GM18951 (cell line): Measurements from ENCODE around the gene GRM4.

Source experiments
- POLR2A ChIP-seq: IDR thresholded peaks from 4 replicates; pipeline ENCODE4 v1.6.1; 2011; ENCODE audit warnings: mild to moderate bottlenecking; ENCODE audit not compliant: insufficient read length, insufficient read depth; ENCODE audit errors: extremely low read depth
- in situ Hi-C: fragments of 300-500 bp; cut with MboI; formaldehyde crosslinking; loops from one replicate; pipeline ENCODE4 v1.12.0; 2022; ENCODE audit warnings: low sequenced_read_pairs, mixed read lengths, inconsistent platforms; ENCODE audit not compliant: unreplicated experiment

GRM4 gene

GRCh38 chr6:34071884-34072379 lies 74.0 kb downstream of the GRM4 start:
- in situ Hi-C loops: no loop called here
- no peak for TF ChIP-seq POLR2A

DNA sequence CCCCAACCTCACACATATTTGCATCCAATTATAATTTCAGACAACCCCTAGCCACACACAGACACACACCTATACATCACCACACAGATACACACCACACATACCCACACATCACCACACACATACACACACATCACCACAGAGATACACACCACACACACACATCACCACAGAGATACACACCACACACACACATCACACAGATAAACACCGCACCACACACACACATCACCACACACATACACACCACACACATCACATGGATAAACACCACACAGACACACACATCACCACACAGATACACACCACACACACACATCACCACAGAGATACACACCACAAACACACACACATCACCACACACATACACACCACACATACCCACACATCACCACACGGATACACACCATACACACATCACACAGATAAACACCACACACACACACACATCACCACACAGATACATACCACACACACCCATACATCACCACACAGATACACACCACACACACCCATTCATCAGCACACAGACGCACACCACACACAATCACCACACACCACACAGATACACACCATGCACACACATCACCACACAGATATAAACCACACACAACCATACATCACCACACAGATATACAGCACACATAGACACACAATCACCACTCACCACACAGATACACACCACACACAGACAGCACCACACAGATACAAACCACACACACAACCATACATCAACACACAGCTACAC lies 74.6 kb downstream of the GRM4 start:
- in situ Hi-C loops: no loop called here
- no peak for TF ChIP-seq POLR2A

DNA sequence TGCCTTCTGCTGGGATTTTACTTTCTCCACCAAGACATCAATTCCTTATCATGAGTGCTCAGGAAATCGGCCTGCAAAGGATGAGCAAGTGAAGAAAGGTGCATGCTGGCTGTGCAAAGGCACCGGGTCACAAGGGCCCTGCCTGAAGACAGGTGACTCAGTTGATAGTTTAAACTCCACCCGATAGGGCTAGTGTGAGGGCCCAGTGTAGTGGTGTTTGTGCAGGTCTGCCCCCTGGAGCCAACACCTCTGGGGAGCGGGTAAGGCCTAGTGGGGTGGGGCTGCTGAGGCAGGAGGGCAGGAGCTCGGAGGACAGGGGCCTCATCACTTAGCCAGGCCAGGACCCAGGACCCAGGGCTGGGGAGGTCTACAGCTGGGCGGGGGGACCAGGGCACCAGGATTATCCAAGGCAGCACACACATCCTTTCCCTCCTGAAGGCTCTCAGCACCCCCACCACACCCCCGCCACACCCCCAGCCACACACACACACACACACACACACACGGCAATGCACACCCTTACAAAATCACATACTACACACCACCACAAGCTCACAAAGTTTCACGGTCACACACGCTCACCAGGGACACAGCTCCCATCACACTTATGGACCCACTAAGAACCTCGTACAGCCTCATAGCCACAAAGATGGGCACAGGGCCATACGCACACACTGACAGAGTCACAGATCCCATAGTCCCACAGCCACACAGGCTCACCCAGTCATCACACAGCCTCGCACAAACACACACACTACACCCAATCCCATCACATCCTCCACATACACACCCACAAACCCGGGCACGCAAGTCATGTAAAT lies 75.4 kb downstream of the GRM4 start:
- in situ Hi-C loops: no loop called here
- no peak for TF ChIP-seq POLR2A

DNA sequence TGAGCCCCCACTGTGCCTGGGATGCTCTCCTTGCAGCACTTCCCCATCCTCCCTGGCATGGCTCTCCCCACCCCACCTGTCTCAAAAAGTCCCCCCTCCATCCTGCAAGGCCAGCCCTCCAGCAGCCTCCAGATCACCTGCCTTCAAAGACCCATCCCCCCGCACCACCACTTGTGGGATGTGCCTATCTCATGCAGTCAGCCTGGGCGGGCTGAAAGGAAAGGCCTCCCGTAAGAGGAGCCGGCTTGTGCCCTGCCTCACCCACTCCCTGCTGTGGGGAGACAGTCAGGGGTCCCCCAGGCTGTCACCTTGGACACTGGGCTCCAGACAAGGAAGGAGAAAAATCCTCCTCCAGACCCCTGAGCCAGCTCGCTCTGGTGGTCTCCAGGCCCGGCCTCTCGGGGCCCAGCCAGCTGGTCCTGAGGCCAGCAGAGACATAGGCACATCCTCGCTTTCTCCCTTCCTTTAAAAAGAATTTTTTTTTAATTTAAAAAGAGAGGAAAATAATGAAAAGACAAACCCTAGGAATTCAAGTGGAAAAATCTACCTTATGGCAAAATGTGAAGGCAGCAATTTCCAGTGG lies 77.3 kb downstream of the GRM4 start:
- in situ Hi-C loops: no loop called here
- TF ChIP-seq POLR2A: no peak

DNA sequence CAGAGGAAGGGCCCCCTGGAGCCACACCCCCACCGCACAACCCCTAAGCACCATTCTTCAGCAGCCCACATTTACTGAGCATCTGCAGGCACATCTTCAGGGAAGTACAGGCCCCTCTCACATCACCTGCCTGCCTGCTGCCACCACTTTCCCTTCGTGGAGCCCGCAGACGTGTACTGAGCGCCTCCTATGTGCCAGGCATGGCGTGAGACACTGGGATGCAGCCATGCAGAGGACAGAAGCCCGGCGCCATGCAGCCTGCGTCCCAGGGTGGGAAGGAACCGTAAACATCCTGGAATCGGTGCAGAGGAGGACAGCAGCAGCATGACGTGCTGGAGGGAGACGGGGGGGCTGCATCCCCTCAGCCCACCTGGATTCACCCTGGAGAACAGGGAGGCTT lies 78.1 kb downstream of the GRM4 start:
- TF ChIP-seq POLR2A: no peak
- in situ Hi-C loops: no loop called here

DNA sequence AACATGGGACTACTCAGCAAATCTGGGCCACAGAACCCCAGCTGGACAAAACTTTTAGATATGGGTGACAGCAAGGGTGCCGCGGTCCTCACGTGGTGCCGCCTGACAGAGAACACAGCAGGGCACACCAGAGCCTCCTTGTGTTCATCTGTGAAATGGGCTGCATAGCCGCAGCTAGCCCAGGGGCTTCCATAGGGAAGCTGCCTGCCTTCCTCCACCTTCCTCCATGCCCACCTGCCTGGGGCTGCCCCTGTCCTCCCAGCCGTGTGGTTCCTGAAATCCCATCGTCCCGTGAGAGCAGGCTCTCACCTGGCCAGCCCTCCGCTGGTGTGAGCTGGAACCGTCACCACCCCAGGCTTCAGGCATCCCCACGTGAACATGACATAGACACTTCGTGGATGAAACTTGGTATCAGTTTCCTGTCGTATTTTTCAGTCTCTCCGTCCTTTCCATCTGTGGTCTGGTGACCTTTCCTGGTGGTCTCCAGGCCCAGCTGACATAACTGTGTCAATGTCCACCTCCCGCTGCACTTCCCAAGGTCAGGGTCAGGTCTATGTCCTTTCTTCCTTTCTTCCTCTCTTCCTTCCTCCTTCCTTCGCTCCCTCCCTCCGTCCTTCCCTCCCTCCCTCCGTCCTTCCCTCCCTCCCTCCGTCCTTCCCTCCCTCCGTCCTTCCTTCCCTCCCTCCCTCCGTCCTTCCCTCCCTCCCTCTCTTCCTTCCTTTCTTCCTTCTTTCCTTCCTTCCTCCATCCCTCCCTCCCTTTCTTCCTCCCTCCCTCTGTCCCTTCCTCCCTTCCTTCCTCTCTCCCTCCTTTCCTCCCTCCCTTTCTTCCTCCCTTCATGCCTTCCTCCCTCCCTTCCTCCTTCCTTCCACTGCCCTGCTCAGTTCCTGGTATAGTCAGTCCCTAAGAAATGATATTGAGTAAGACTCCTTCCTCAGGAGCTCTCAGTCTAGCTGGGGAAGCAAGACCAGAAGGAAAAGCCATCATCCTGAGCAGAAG lies 78.8 kb downstream of the GRM4 start:
- no peak for TF ChIP-seq POLR2A
- in situ Hi-C loops: no loop called here

DNA sequence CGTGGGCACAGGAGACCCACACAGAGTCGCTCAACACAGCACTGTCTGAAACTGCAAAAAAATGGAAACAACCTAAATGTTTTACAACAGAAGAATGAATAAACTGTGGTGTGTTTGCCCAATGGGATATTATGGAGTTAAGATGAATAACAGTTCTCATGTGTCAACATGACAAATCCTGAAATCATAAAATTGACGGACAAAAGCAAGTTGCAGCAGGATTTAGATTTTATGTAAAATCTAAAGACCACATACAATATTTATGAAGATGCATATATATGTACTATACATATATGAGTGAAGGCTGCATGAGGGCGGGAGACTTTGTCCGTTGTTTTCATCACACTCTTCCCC lies 79.7 kb downstream of the GRM4 start:
- no peak for TF ChIP-seq POLR2A
- in situ Hi-C loops: no loop called here

DNA sequence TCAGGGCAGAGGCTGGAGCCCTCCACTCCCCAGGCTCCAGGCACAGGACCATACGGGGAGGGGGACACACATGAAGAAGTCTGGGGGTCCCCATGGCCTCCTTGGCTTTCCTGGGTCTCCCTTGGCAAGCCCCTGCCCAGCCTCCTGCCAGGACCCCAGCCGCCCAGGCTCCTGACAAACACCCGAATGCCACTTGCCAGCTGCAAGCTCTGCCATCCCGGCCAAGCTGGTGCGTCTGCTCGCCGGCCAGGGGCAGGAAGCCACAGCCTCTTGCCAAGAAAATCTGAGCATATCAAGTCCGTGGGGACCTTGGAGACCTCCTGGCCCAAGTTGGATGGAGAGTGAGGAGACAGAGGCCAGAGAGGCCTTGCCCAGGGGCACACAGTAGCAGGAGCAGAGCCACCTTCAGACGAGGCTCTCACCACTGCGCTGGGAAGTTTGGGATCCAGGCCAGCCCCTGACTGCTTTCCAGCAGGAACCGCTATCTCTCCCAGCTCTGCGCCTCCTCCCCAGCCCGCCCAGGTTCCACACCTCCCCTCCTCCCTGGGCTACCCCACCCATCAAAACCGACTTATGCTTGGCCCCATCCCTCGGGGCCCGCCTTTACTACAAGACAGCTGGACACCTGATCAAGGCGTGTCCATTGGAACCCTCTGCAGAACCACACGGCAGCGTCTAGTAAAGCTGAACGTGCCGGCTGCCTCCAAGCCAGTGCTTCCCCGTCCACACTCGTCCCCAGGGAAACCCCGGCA lies 80.2 kb downstream of the GRM4 start:
- in situ Hi-C loops: no loop called here
- TF ChIP-seq POLR2A: no peak

GRCh38 chr6:34064675-34065074 lies 81.2 kb downstream of the GRM4 start:
- in situ Hi-C loops: no loop called here
- TF ChIP-seq POLR2A: no peak

DNA sequence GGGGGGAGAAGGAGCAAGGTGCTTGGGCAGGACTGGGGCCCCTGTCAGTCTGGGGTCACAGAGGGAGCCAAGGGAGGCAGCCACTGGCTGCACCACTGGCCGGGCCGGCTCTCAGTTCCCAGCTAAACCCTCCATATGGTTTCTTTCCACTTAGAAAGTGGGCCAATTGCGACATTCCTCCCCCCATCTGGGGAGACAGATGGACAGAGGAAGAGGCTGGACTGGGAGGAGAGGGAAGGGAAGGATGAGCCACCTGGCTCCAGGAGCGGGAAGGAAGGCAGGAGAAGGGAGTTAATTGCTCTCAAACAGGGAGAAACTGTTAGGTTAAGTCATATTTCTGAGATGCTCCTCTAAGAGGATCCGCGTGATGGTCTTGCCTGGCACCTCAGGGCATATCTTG lies 82.2 kb downstream of the GRM4 start:
- no peak for TF ChIP-seq POLR2A
- in situ Hi-C loops: no loop called here

- in situ Hi-C loops: no loop called here
- no peak for TF ChIP-seq POLR2A
Observed at GRCh38 chr6:34062815-34063214, 83.1 kb downstream of the GRM4 start.

- TF ChIP-seq POLR2A: no peak
- in situ Hi-C loops: no loop called here
Observed at GRCh38 chr6:34062156-34062555, 83.7 kb downstream of the GRM4 start.
